Measurements from ENCODE around the gene TMEM107.

- TF ChIP-seq POLR2A (IDR thresholded peaks at IDR 0.05) (no peak), CTCF (IDR thresholded peaks at IDR 0.05) (no peak)
Observed at GRCh38 chr17:8188263-8188839, 12.2 kb upstream of the TMEM107 start.
